ENCODE measurements around the gene THOP1.
"Not testable (repeated sequence)": the region's sequence is repeated elsewhere in the genome, so short reads cannot be mapped to it uniquely, and the experiment has no call there.

Gene THOP1

DNA sequence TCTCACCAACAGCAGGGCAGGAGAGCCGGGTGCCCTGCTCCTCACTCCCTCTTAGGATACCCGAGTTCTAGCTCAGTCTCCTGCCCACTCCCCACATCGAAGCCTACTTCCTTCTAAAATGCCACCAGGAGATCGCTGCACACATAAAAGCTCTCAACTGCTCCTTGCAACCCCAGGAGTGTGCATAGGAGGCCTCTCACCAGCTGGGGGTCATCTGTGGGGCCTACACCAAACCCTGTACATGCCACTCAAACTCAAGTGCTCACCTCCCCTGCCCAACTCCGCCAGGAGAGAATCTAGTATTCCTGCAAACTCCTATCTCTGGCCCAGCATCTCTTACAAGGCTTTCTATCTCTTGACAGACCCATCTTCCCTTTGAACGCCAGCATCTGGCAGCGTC is 5.0 kb upstream of the THOP1 start:
- DNase-seq (ENCODE audit: low read depth in 2 of 2, low spot score in 1 of 2), result no peak

DNA sequence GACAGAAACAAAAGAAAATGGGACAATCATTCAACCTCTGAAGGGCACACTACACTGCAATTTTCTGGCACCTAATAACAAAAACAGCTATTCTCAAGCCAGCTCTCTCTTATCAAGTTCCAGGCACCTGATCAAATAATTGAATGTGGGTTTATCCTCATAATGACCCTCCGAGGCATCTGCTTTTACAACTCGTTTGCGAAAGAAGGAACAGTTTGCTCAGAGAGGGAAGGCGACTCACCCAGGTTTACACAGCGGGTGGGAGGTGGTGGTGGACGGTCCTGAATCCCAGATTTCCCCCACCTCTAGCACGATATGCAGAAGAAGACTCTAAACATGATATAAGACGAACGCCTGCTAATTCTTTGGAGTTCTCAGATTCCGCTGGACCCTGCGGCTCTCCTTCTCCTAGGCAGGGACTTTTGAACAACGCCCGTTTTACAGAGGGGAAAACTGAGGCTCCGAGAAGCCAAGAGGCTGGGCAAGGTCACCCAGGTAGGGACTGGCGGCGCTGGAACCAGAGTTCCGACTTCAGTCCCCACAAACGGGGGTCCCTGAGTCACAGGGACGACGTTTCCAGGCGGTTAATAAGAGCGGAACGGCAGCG is 2.9 kb upstream of the THOP1 start:
- no peak for DNase-seq (ENCODE audit: low read depth in 2 of 2, low spot score in 1 of 2)

DNA sequence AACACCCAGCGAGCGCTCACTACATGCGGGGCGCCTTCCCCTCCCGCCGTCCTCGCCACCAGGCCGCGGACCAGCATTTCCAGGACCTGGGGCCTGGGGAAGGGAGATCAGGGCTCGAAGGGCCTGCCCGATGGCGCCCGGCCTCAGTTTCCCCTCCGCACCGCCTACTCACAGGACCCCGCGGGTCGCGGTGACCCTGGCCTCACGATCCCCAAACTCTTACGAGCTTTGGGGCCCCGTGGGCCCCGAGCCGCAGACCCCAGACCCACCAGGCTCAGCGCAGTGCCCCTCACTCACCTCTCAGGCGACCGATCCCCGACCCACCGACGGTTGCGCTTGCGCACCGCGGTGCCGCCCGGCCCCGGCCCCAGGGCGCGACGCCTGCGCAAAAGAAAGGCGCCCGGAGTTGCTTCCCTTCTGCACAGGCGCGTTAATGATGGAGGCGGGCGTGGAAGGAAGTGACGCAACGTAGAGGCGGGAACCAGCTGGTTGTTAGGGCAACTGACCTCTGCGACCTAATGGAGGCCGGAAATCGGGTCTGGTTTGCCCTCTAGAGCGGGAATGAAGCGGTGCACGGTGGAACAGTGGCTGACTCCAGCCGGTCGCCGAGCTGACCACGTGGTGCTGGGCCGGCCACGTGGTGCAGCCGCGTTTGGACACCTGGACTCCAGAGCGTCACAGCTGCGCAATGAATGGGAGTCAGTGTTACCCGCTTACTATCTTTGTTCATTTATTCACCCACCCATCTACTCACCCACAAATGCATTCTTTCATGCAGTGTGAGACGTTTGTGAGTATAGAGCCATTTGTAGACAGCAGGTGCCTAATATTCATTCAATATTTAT is 2.1 kb upstream of the THOP1 start, which contains the start of gene SGTA:
TSS of gene SGTA (minus strand) at position 338 of the 845 bp plus-strand sequence. CDS start 14,205 bp downstream, outside the sequence.
- DNase-seq (ENCODE audit: low read depth in 2 of 2, low spot score in 1 of 2), result peak; percentile 93 to 94

GRCh38 chr19:2783781-2784145 is 1.5 kb upstream of the THOP1 start:
- DNase-seq (ENCODE audit: low read depth in 2 of 2, low spot score in 1 of 2), result no peak

DNA sequence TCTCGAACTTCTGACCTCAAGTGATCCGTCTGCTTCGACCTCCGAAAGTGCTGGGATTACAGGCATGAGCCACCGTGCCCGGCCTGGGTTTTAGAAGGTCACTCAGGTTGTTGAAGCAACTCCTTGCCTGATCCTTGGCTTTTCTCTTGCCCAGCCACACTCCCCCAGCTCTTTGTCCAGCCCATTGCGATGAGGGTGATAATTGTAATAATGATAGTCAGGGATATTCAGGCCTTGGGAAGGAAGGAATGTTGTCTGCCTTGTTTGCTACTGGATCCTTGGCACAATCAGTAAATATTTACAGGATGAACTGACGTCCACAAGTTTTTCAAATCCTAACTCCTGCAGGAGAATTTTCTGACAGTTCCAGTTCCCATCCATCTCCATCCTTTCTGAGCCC is 1.8 kb downstream of the THOP1 start:
- no peak for DNase-seq (ENCODE audit: low read depth in 2 of 2, low spot score in 1 of 2)

- no peak for DNase-seq (ENCODE audit: low read depth in 2 of 2, low spot score in 1 of 2)
Measured at GRCh38 chr19:2788237-2788636, 2.9 kb downstream of the THOP1 start.

GRCh38 chr19:2790194-2790556 is 4.9 kb downstream of the THOP1 start:
- no peak for DNase-seq (ENCODE audit: low read depth in 2 of 2, low spot score in 1 of 2)

- DNase-seq (ENCODE audit: low read depth in 2 of 2, low spot score in 1 of 2), result no peak
Measured at GRCh38 chr19:2790557-2791271, 5.4 kb downstream of the THOP1 start.

GRCh38 chr19:2791440-2791839 is 6.1 kb downstream of the THOP1 start:
- no peak for DNase-seq (ENCODE audit: low read depth in 2 of 2, low spot score in 1 of 2)

GRCh38 chr19:2791876-2792275 is 6.6 kb downstream of the THOP1 start:
- DNase-seq (ENCODE audit: low read depth in 2 of 2, low spot score in 1 of 2), result no peak

GRCh38 chr19:2792666-2793065 is 7.4 kb downstream of the THOP1 start:
- DNase-seq (ENCODE audit: low read depth in 2 of 2, low spot score in 1 of 2), result not testable (repeated sequence)

GRCh38 chr19:2793126-2793525 is 7.8 kb downstream of the THOP1 start:
- DNase-seq (ENCODE audit: low read depth in 2 of 2, low spot score in 1 of 2), result no peak

- no peak for DNase-seq (ENCODE audit: low read depth in 2 of 2, low spot score in 1 of 2)
Measured at GRCh38 chr19:2793577-2793976, 8.3 kb downstream of the THOP1 start.

DNA sequence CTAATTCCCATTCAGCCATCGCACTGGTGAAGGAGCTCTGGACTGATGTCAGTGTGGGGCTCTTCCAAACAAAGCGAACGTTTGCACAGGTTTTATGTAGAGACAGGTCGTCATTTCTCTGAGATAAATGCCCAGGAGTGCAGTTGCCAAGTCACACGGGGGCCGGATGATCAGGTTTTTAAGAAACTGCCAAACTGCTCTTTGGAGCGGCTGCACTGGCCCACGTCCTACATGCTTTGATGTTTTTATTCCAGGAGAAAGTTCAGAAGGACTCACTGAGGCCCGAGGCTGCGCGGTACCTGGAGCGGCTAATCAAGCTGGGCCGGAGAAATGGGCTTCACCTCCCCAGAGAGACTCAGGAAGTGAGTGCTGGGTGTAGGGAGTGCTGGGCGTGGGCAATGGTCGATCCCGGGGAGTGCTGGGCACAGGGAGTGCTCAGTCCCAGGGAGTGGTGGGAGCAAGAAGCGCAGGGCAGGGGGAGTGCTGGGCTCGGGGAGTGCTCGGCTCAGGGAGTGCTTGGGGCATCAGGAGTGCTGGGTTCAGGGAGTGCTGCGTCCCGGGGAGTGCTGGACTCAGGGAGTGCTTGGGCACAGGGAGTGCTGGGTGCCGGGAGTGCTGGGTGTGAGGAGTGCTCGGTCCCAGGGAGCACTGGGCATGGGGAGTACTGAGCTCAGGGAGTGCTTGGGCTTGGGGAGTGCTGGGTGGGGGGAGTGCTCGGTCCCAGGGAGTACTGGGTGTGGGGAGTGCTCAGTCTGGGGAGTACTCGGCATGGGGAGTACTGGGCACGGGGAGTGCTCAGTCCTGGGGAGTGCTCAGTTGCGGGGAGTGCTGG is 10.7 kb downstream of the THOP1 start:
- DNase-seq (ENCODE audit: low read depth in 2 of 2, low spot score in 1 of 2), result no peak

- no peak for DNase-seq (ENCODE audit: low read depth in 2 of 2, low spot score in 1 of 2)
Measured at GRCh38 chr19:2796659-2797266, 11.5 kb downstream of the THOP1 start.

GRCh38 chr19:2797280-2797679 is 12.0 kb downstream of the THOP1 start:
- DNase-seq (ENCODE audit: low read depth in 2 of 2, low spot score in 1 of 2), result no peak

DNA sequence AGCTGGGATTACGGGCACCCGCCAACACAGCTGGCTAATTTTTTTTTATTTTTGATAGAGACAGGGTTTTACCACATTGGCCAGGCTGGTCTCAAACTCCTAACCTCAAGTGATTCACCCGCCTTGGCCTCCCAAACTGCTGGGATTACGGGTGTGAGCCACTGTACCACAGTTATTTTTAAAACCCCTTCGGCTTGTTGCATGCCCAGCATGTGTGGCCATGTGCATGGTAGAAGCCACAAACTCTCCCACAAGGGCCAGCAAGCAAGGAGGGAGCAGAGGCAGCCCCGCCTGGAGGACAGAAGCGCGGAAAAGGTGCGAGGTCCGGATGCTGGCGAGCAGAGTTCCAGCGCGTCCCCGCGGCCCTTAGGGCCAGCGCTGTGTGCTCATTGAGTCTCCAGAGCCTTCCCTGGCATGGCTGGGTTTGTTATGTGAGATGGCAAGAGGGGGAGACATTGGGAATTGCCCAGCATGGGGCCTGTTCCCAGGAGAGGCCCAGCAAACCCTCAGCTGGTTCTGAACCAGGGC is 12.9 kb downstream of the THOP1 start:
- DNase-seq (ENCODE audit: low read depth in 2 of 2, low spot score in 1 of 2), result no peak

GRCh38 chr19:2798733-2799132 is 13.4 kb downstream of the THOP1 start:
- no peak for DNase-seq (ENCODE audit: low read depth in 2 of 2, low spot score in 1 of 2)

- DNase-seq (ENCODE audit: low read depth in 2 of 2, low spot score in 1 of 2), result no peak
Measured at GRCh38 chr19:2799273-2800020, 14.1 kb downstream of the THOP1 start.

GRCh38 chr19:2800506-2800905 is 15.2 kb downstream of the THOP1 start:
- DNase-seq (ENCODE audit: low read depth in 2 of 2, low spot score in 1 of 2), result no peak

Measured in stimulated activated CD8-positive, alpha-beta memory T cell treated with anti-CD3 and anti-CD28 coated beads, Interleukin-4, amount 100 ng/mL, for 4 hours (primary cell).